ENCODE measurements around the gene CARS1. TPM values are rescaled to one million over a fixed set of nuclear protein-coding genes. Genes with fewer than 3 reads are reported as not detected.
A peak's percentile ranks its signal among the peaks of the same experiment; 100 is the strongest.

The CARS1 gene
- total and polyA plus RNA-seq, 4 donors = 18.8 to 41.4 (median 38.3) TPM

DNA sequence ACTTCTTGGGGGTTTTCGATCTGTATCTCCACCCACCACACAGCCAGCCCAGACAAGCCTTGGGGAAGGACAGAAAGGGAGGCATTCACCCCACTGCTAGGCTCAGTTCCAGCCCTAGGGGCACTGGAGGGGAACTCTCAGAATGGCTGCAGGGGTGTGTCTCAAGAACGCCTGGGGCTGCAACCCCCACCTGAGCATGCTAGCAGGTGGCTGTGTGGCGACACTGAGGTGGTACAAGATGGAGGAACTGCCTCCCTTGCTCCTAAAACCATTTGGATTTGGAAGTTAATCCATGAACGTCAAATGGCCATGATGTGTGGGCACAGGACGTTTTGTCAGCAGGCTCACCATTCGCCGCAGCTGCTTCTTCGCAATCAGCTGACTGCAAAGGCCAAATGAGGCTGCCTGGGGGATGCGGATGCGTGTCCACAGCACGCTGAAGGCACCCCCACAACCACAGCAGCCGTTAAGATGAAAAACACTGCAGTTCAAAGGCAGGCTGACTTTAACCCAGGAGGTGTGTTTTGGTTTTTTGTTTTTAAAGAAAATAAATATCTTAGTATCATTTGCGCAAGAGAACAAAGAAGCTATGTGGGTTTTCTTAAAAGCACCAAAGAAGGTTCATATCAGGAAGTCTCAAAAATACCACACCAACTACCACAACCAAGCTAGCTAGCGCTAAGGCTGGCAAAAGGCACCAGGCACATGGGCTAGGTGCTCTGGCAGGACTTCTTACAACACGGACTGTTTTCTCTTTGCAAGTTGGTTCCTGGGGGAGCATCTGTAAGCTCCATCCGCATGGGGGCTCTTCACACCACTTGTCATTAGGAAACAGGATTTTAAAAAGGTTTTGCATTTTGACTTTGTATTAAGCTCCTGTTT is 42.9 kb downstream of the CARS1 start:
- 87 to 88% methylated on average over 16 of the region's 16 CpGs for WGBS, 2 donors
- intact Hi-C loops (cut with DNase I) = no loop called here
- Histone ChIP-seq H3K27ac (ENCODE audit: low read depth in 1 of 2, low read length in 2 of 2) (no peak overlapping the region), H3K36me3 (ENCODE audit: control insufficient read depth in 1 of 2, insufficient read depth in 2 of 2, low read length in 1 of 2) (peaks cover 5 to 17% of the 10 kb centered on the region in 2 donors), H3K9me3 (ENCODE audit: control insufficient read depth, low read length) (no peaks in the 10 kb centered on the region), H3K4me1 (ENCODE audit: control insufficient read depth in 1 of 2, insufficient read depth in 2 of 2, low read length in 2 of 2) (no peaks in the 10 kb centered on the region), H3K4me3 (ENCODE audit: low read length in 2 of 2) (no peak overlapping the region), H3K27me3 (ENCODE audit: control insufficient read depth in 1 of 2, insufficient read depth in 2 of 2, low read length in 1 of 2) (no peaks in the 10 kb centered on the region)
- peak in 1 of 2 donors; percentile 60 for DNase-seq
- ATAC-seq (ENCODE audit: low FRiP score) = no peak

GRCh38 chr11:3011891-3012885 is 45.0 kb downstream of the CARS1 start:
- Histone ChIP-seq H3K9me3 (ENCODE audit: control insufficient read depth, low read length) (no peaks in the 10 kb centered on the region), H3K27me3 (ENCODE audit: control insufficient read depth in 1 of 2, insufficient read depth in 2 of 2, low read length in 1 of 2) (no peaks in the 10 kb centered on the region), H3K4me1 (ENCODE audit: control insufficient read depth in 1 of 2, insufficient read depth in 2 of 2, low read length in 2 of 2) (no peaks in the 10 kb centered on the region), H3K36me3 (ENCODE audit: control insufficient read depth in 1 of 2, insufficient read depth in 2 of 2, low read length in 1 of 2) (peaks cover 5 to 13% of the 10 kb centered on the region in 2 donors), H3K27ac (ENCODE audit: low read depth in 1 of 2, low read length in 2 of 2) (no peak overlapping the region), H3K4me3 (ENCODE audit: low read length in 2 of 2) (no peak overlapping the region)
- 93% methylated on average over 31 of the region's 31 CpGs for WGBS, 2 donors
- DNase-seq (peak in 1 of 2 donors; percentile 67), ATAC-seq (ENCODE audit: low FRiP score) (no peak)
- intact Hi-C loops (cut with DNase I) = no loop called here

- Histone ChIP-seq H3K36me3 (ENCODE audit: control insufficient read depth in 1 of 2, insufficient read depth in 2 of 2, low read length in 1 of 2) (peaks cover 5 to 16% of the 10 kb centered on the region in 2 donors), H3K4me1 (ENCODE audit: control insufficient read depth in 1 of 2, insufficient read depth in 2 of 2, low read length in 2 of 2) (no peaks in the 10 kb centered on the region), H3K4me3 (ENCODE audit: low read length in 2 of 2) (no peak overlapping the region), H3K9me3 (ENCODE audit: control insufficient read depth, low read length) (no peaks in the 10 kb centered on the region), H3K27me3 (ENCODE audit: control insufficient read depth in 1 of 2, insufficient read depth in 2 of 2, low read length in 1 of 2) (no peaks in the 10 kb centered on the region), H3K27ac (ENCODE audit: low read depth in 1 of 2, low read length in 2 of 2) (no peak overlapping the region)
- DNase-seq (peak in 1 of 2 donors; percentile 65), ATAC-seq (ENCODE audit: low FRiP score) (no peak)
- 88 to 89% methylated on average over 13 of the region's 13 CpGs for WGBS, 2 donors
- intact Hi-C loops (cut with DNase I) = no loop called here
Observed at GRCh38 chr11:3010521-3011275, 46.5 kb downstream of the CARS1 start.

- H3K36me3 ChIP-seq (ENCODE audit: control insufficient read depth in 1 of 2, insufficient read depth in 2 of 2, low read length in 1 of 2) = peaks cover 5 to 16% of the 10 kb centered on the region in 2 donors
- WGBS, 2 donors = 87 to 88% methylated on average over 13 of the region's 13 CpGs
Observed at GRCh38 chr11:3010004-3010403, 47.2 kb downstream of the CARS1 start.

GRCh38 chr11:3009481-3009880 is 47.7 kb downstream of the CARS1 start:
- H3K36me3 ChIP-seq (ENCODE audit: control insufficient read depth in 1 of 2, insufficient read depth in 2 of 2, low read length in 1 of 2) = peaks cover 5 to 14% of the 10 kb centered on the region in 2 donors
- H3K27ac ChIP-seq (ENCODE audit: low read depth in 1 of 2, low read length in 2 of 2) = no peak overlapping the region
- H3K4me3 ChIP-seq (ENCODE audit: low read length in 2 of 2) = no peak overlapping the region
- intact Hi-C loops (cut with DNase I) = no loop called here
- no peak for ATAC-seq (ENCODE audit: low FRiP score)
- H3K9me3 ChIP-seq (ENCODE audit: control insufficient read depth, low read length) = no peaks in the 10 kb centered on the region
- no peaks in the 10 kb centered on the region for H3K4me1 ChIP-seq (ENCODE audit: control insufficient read depth in 1 of 2, insufficient read depth in 2 of 2, low read length in 2 of 2)
- no peaks in the 10 kb centered on the region for H3K27me3 ChIP-seq (ENCODE audit: control insufficient read depth in 1 of 2, insufficient read depth in 2 of 2, low read length in 1 of 2)
- DNase-seq = peak in 1 of 2 donors; percentile 55
- 51 to 65% methylated on average over 5 of the region's 5 CpGs for WGBS, 2 donors

More at GRCh38 chr11:3010004-3010403, 47.2 kb downstream of the CARS1 start:
- Histone ChIP-seq H3K4me3 (ENCODE audit: low read length in 2 of 2) (no peak overlapping the region), H3K27me3 (ENCODE audit: control insufficient read depth in 1 of 2, insufficient read depth in 2 of 2, low read length in 1 of 2) (no peaks in the 10 kb centered on the region), H3K9me3 (ENCODE audit: control insufficient read depth, low read length) (no peaks in the 10 kb centered on the region), H3K4me1 (ENCODE audit: control insufficient read depth in 1 of 2, insufficient read depth in 2 of 2, low read length in 2 of 2) (no peaks in the 10 kb centered on the region), H3K27ac (ENCODE audit: low read depth in 1 of 2, low read length in 2 of 2) (no peak overlapping the region)
- DNase-seq (peak in 1 of 2 donors; percentile 74), ATAC-seq (ENCODE audit: low FRiP score) (no peak)
- intact Hi-C loops (cut with DNase I) = no loop called here

- Histone ChIP-seq H3K4me3 (ENCODE audit: low read length in 2 of 2) (no peak overlapping the region), H3K36me3 (ENCODE audit: control insufficient read depth in 1 of 2, insufficient read depth in 2 of 2, low read length in 1 of 2) (peaks cover 5 to 9% of the 10 kb centered on the region in 2 donors), H3K27me3 (ENCODE audit: control insufficient read depth in 1 of 2, insufficient read depth in 2 of 2, low read length in 1 of 2) (no peaks in the 10 kb centered on the region), H3K9me3 (ENCODE audit: control insufficient read depth, low read length) (no peaks in the 10 kb centered on the region), H3K4me1 (ENCODE audit: control insufficient read depth in 1 of 2, insufficient read depth in 2 of 2, low read length in 2 of 2) (no peaks in the 10 kb centered on the region), H3K27ac (ENCODE audit: low read depth in 1 of 2, low read length in 2 of 2) (no peak overlapping the region)
- intact Hi-C loops (cut with DNase I) = no loop called here
- ATAC-seq (ENCODE audit: low FRiP score) = no peak
- peak in 1 of 2 donors; percentile 42 for DNase-seq
- WGBS, 2 donors = 91 to 93% methylated on average over 9 of the region's 9 CpGs
Observed at GRCh38 chr11:3008746-3009336, 48.4 kb downstream of the CARS1 start.

DNA sequence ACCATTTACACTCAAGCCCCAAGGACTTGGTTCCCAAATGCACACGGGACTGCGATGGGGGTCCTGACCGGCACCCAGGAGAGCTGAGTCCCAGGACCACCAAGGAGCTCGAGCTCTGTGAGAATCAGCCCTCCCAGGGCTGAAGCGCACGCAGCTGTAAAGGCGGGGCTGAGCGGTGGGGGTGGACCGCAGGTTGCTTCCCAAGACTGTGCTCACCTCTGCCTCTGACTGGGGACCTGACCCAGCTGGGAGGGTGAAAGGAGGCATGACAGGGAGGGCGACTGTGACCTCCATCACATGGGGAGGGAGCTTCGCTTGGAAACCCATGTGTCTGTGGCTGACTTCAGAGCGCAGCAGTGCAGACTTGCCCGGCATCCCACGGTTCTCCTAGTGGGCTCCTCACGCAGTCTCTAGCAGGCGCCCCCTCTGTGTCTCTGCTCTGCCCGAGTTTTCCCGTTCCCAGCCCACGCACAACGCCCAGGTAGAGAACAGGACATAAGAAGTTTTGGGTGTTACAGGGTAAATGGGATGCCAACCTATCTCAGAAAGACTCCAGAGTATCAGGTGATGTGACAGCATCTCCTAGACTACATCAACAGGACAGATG is 49.7 kb downstream of the CARS1 start:
- WGBS, 2 donors = 89 to 91% methylated on average over 20 of the region's 20 CpGs
- ATAC-seq (ENCODE audit: low FRiP score) (no peak), DNase-seq (peak in 1 of 2 donors; percentile 62)
- no peaks in the 10 kb centered on the region for H3K9me3 ChIP-seq (ENCODE audit: control insufficient read depth, low read length)
- no peaks in the 10 kb centered on the region for H3K27me3 ChIP-seq (ENCODE audit: control insufficient read depth in 1 of 2, insufficient read depth in 2 of 2, low read length in 1 of 2)
- no peak overlapping the region for H3K4me3 ChIP-seq (ENCODE audit: low read length in 2 of 2)
- peaks cover 5 to 11% of the 10 kb centered on the region in 2 donors for H3K36me3 ChIP-seq (ENCODE audit: control insufficient read depth in 1 of 2, insufficient read depth in 2 of 2, low read length in 1 of 2)
- H3K4me1 ChIP-seq (ENCODE audit: control insufficient read depth in 1 of 2, insufficient read depth in 2 of 2, low read length in 2 of 2) = no peaks in the 10 kb centered on the region
- H3K27ac ChIP-seq (ENCODE audit: low read depth in 1 of 2, low read length in 2 of 2) = no peak overlapping the region
- intact Hi-C loops (cut with DNase I) = no loop called here
